ENCODE measurements around the gene BEND5.

BEND5 gene

GRCh38 chr1:48686159-48686558 lies 90.5 kb downstream of the BEND5 start:
- no peak for TF ChIP-seq CTCF (conservative IDR thresholded peaks at IDR 0.05)
- no peak for TF ChIP-seq ZFX (IDR thresholded peaks at IDR 0.05)
- H3K27ac ChIP-seq: no peak overlapping the region

- TF ChIP-seq CTCF (conservative IDR thresholded peaks at IDR 0.05): no peak
- no peak for TF ChIP-seq ZFX (IDR thresholded peaks at IDR 0.05)
- no peak overlapping the region for H3K27ac ChIP-seq
These were observed 92.3 kb downstream of the BEND5 start for GRCh38 chr1:48684381-48684780.

GRCh38 chr1:48683839-48684238 lies 92.9 kb downstream of the BEND5 start:
- TF ChIP-seq CTCF (conservative IDR thresholded peaks at IDR 0.05) (no peak), ZFX (IDR thresholded peaks at IDR 0.05) (no peak)
- H3K27ac ChIP-seq: no peak overlapping the region

- TF ChIP-seq CTCF (conservative IDR thresholded peaks at IDR 0.05): no peak
- no peak for TF ChIP-seq ZFX (IDR thresholded peaks at IDR 0.05)
- H3K27ac ChIP-seq: no peak overlapping the region
These were observed 95.0 kb downstream of the BEND5 start for GRCh38 chr1:48681476-48682305.

- H3K27ac ChIP-seq: no peak overlapping the region
- TF ChIP-seq CTCF (conservative IDR thresholded peaks at IDR 0.05) (peak; percentile 34), ZFX (IDR thresholded peaks at IDR 0.05) (no peak)
These were observed 96.2 kb downstream of the BEND5 start for GRCh38 chr1:48680411-48681035.

- TF ChIP-seq ZFX (IDR thresholded peaks at IDR 0.05) (no peak), CTCF (conservative IDR thresholded peaks at IDR 0.05) (no peak)
- no peak overlapping the region for H3K27ac ChIP-seq
These were observed 96.8 kb downstream of the BEND5 start for GRCh38 chr1:48679859-48680258.

Data from C4-2B (cell line).